GM10266 (cell line): ENCODE results near the gene TMCC3.

Experiments
- DNase-seq: peaks from one replicate; pipeline ENCODE4 v3.0.0; 2012; ENCODE audit errors: extremely low spot score
- TF ChIP-seq, protein P1 (sequence below): IDR thresholded peaks from 2 replicates; pipeline ENCODE4 v1.5.1; 2012; ENCODE audit warnings: mild to moderate bottlenecking, low read depth; ENCODE audit not compliant: control insufficient read depth, insufficient read depth; ENCODE audit errors: missing control alignments

Gene TMCC3

DNA sequence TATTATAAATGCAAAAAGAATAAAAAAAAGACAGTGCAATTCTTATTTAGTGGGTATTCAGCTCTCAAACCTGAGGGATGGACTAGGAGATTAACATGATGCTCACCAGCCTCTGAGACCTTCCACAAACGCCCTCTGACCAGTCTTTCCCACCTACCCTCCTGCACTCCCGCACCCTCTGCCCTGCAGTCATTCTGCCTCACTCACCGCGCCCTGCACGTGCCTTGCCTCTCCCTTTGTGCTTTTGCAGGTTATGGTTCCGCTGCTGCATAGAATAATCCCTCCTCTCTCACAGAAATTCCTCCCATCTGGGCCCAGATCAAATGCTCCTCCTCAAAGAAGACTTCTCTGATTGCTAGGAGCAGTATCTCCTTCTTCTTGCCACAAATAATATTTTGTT is 28.5 kb upstream of the TMCC3 start:
- DNase-seq = no peak
- TF ChIP-seq, protein P1, sequence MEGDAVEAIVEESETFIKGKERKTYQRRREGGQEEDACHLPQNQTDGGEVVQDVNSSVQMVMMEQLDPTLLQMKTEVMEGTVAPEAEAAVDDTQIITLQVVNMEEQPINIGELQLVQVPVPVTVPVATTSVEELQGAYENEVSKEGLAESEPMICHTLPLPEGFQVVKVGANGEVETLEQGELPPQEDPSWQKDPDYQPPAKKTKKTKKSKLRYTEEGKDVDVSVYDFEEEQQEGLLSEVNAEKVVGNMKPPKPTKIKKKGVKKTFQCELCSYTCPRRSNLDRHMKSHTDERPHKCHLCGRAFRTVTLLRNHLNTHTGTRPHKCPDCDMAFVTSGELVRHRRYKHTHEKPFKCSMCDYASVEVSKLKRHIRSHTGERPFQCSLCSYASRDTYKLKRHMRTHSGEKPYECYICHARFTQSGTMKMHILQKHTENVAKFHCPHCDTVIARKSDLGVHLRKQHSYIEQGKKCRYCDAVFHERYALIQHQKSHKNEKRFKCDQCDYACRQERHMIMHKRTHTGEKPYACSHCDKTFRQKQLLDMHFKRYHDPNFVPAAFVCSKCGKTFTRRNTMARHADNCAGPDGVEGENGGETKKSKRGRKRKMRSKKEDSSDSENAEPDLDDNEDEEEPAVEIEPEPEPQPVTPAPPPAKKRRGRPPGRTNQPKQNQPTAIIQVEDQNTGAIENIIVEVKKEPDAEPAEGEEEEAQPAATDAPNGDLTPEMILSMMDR = no peak

DNA sequence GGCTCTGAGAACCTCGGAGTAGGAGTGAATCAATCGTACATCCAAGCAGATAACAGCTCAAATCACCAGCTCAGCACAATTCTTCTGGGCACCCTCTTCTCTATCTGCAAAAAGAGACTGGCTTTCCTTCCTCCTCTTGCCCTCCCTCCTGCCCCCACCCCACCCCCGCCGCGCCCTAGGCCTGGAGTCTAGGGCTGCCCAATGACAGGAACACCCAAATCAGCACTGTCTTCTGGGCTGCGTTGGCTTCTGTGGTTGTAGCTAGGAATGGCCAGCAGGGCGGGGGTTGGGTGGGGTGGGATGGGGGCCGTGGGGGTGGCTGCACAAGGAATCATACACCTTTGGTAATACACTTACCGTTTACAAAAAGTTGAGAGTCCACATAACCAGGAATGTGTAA is 28.0 kb upstream of the TMCC3 start:
- TF ChIP-seq, protein P1 = no peak
- no peak for DNase-seq

DNA sequence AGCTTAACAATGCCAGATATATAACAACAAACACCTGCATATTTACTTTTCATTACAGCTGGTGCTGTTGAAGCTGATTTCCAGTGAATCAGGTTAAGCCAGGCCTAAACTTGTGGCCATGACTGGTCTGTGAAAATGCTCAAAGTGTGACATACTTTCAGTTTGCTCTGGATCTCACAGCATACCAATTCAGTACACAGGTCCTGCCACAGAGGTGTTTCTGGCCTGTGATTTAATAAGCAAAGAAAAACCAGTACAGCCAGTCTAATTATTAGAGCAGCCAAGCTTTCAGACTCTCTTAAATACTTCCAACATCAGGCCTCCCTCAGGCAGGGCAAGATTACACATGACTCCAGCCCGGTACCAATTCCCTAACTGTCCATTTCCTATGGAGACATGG is 27.4 kb upstream of the TMCC3 start:
- peak; percentile 22 for DNase-seq
- TF ChIP-seq, protein P1 = no peak

DNA sequence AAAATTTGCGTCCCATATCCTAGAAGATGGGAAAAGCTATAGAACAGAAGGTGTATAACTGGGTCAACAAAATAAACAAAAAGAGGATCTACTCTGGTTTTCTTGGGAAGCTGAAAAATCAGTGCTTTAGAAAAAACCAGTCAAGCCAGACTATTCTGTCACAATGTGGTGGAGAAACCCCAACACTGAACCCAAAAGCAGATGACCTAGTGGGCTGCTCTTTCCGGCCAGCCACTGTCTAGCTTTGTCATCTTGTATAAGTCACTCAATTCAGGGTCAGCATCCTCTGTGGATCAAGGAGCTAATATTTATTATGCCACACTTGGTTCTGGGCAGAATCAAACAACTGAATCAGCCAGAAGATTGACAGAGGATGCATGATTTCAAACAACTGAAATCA is 26.6 kb upstream of the TMCC3 start:
- no peak for DNase-seq
- TF ChIP-seq, protein P1 = no peak

DNA sequence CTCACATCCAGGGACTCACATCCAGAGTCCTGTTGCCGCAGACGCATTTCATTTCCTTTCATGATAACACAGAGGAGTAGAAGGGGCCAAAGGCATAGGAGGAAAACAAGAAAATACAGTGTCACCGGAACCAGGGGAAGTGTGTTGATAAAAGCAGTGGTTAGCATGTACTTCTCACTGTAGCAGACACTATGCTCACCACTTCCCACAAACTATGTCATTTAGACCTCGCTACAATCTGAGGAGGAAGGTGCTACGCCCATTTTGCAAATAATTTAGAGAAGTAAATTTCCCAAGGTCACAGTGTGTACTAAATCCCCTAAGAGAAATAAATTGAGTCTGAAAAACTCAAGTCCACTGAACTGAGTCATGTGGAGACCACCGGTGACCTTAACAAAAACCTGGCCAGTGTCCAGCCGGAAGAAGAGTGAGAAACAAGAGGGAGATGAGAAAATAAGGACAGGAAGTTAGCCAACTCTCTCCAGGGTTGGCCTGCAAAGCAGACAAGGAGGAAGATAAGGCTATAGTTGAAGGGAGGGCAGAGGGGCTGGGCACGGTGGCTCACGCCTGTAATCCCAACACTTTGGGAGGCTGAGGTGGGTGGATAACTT is 25.8 kb upstream of the TMCC3 start:
- TF ChIP-seq, protein P1 = no peak
- DNase-seq = peak; percentile 69

DNA sequence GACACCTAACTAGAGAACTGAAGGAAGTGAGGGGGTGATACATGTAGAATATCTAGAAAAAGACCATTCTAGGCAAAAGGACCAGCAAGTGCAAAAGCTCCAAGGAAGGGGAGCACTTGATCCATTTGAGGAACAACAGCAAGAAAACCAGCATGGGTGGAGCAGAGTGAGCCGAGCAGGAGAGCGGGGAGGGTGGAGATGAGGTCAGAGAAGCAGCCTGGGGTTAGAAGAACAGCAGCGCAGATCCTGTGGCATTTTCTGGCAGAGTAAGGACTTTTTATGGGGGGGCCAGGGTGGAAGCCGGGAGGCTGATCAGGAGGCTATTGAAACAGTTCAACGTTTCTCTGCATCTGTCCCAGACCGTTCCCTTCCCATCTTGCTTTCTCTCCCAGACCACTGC is 24.5 kb upstream of the TMCC3 start:
- TF ChIP-seq, protein P1 = no peak
- no peak for DNase-seq

DNA sequence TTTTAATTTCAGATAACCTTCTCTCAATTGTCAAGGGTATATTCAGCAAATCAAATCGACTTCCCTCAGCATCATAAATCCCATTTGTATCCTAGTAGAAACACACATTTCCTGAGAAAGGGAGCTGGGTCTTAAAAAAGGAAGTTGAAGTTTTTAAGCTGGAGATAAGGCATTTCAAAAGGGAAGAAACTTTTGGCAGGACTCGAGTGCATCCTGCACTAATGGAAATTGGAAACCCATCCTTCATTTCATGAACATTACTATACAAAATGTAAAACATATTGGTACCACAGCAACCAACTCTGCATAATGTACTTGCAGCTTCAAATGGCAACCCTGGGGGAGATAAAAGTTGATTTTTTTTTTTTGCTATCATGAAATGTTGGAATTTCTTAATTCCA is 23.7 kb upstream of the TMCC3 start:
- DNase-seq = no peak
- TF ChIP-seq, protein P1 = no peak
